Panc1 (cell line): ENCODE data around the gene ANKRD33B.
"Not testable (repeated sequence)": the region's sequence is repeated elsewhere in the genome, so short reads cannot be mapped to it uniquely, and the experiment has no call there.

Experiments used
- CTCF ChIP-seq: fragments of 450-650 bp; IDR thresholded peaks from 2 replicates; pipeline ENCODE4 v1.5.1; 2017; ENCODE audit warnings: mild to moderate bottlenecking
- SIN3A ChIP-seq: IDR thresholded peaks from 2 replicates; pipeline ENCODE4 v1.6.1; 2012; ENCODE audit warnings: low read depth, mild to moderate bottlenecking, low read length, moderate library complexity, borderline replicate concordance; ENCODE audit not compliant: insufficient read depth

GRCh38 chr5:10638723-10639122 is 74.9 kb downstream of the ANKRD33B start:
- TF ChIP-seq CTCF, SIN3A: not testable (repeated sequence)
